HG03175 (cell line): ENCODE results near the gene SORBS1.
"Not testable (repeated sequence)": the region's sequence is repeated elsewhere in the genome, so short reads cannot be mapped to it uniquely, and the experiment has no call there.

Experiments used
- ATAC-seq: cut with Tn5 transposase; IDR thresholded peaks from one replicate; pipeline ENCODE4 v1.9.1; 2021; ENCODE audit warnings: mild to moderate bottlenecking, moderate library complexity; ENCODE audit not compliant: unreplicated experiment

Gene SORBS1

GRCh38 chr10:95496246-95496911 is 64.8 kb downstream of the SORBS1 start:
- no peak for ATAC-seq

DNA sequence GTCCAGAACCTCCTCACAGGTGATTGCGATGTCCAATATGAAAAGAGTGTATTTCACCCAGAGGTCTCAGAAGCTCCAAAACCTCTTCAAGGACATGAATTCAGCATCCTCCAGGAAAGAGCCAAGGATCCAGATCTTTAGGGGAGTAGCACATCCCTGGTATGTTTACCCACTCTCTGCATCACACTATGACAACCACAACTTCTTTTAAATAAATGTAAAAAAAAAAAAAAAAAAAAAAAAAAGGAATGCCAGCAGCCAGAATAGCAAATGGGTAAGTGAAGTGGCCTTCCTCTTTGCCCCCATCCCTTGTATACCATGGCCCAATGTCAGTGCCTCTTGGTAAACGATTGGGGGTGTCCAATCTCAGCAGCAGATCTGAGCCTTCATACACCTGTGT is 67.3 kb downstream of the SORBS1 start:
- ATAC-seq, result no peak

DNA sequence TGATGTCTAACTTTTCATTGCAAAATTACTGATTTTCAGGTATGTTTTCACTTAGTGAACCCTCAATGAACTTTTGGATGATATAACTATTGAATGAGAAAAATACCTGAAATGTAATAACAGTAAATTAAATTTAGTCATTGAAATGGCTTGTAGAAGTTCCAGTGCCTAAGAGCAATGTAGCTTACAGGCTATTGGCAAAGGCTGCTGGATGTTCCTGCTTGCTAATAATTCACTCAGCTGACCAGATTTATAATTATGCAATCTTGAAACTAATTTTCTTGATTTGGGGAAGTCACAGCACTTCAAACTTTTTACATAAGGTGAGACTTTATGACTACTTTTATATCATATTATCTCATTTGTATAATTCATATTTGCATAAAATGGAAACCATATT is 73.2 kb downstream of the SORBS1 start:
- ATAC-seq, result no peak

DNA sequence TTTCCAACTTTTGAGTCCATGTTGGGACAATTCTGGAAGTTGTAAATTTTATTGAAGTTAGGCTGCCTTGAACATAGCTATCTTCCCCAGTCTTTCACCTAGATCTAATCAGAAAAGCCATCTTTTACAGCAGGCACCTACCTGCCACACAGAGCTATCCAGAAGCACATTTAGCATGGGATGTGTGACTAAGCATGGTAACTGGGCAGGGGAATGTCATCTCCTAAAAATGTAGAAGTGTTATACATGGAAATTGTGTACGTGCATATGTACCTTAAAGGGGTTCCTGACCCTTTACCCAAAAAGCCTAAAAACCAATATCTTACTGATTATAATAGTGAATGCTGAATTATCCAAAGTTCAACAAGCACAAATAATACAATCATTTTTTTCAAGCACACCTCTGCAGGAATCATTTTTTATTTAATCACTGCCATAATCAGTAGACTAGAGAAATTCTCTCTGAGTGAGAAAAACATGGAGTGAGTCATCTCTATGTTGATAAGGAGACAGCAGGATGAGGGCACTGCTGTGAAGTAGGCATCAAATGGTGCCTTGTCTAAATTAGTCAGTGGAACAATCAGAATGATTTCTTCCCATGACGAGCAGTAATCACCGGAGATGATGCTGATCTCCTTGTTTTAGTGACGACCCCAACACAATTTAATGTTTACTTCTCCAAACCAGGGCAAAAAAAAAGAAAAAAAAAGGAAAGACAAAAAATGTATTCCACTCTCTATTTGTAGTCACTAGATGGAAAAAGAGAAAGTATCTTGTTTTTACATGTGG is 75.9 kb downstream of the SORBS1 start:
- ATAC-seq, result no peak

- ATAC-seq, result no peak
Measured at GRCh38 chr10:95482501-95483233, 78.5 kb downstream of the SORBS1 start.

GRCh38 chr10:95480901-95481491 is 80.2 kb downstream of the SORBS1 start:
- no peak for ATAC-seq

DNA sequence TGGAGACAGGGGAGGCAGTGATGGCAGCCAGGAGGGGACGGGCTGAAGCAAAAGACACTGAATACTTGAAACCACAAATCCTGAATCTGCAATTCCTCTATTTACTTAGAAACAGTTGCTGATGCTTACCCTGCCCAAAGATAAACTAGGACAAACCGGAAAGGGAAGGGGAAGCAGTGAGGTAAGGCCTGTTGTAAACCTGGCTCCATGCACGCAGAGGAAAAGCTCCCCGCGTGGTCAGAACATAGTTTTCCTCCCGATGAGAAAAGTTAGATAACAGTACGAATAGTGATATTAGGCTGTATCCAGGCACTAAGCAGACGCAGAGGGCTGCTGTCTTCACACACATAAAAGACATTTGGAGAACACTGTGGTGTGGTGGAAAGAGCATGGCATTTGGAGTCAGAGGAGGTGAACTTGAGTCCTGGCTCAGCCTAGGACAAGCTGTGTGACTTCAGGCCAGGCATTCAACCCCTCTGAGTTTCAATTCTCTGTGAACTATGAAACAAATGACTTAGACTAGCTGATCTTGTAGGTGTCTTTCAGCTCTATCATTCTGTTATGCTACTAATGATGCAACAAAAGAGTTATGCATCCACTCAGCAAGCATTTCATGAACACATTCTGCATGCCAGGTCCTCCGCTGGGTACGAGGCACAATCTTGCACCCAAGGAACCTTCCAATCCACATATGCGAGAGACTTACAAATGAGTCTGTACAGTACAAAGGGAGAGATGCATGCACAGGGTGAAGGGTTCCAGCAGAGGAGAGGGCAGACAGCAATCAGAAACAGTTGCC is 80.9 kb downstream of the SORBS1 start:
- ATAC-seq, result no peak

DNA sequence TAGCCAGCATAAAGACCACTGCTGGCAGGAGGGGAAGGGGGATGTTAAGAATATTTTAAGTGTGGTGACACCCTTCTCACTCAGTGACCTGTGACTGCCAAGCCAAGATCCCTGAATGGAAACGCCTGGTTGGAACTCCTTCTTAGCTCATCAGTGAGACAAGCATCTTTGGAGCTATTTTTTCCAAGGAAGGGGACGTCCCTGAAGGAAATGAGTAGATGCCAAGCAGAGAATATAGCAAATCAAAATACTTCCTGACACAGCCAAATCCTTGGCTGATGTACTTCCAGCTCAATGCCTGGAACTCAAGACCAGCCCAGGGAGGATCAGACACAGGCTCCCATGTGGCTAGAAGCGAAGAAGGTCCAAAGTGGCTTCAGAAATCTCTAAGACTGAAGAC is 82.2 kb downstream of the SORBS1 start:
- ATAC-seq, result no peak

DNA sequence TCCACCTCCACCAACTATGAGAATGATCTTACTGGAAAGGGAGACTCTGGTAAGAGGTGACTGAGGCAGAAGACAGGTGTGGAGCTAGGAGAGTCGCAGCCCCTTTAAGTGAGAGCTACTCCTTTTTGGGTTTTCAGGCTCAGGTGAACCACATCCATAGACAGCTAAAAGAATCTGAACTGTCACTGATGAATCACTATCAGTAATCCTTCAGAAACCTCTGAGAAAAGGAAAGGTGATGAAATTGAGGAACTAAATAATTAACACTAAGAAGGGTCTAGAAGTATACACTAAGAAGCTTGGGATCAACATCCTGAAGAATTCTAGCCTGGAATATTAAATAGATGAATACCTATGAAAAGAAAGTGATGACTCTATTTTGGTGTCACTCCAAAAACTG is 83.0 kb downstream of the SORBS1 start:
- ATAC-seq, result no peak

- ATAC-seq, result no peak
Measured at GRCh38 chr10:95477175-95477520, 84.0 kb downstream of the SORBS1 start.

DNA sequence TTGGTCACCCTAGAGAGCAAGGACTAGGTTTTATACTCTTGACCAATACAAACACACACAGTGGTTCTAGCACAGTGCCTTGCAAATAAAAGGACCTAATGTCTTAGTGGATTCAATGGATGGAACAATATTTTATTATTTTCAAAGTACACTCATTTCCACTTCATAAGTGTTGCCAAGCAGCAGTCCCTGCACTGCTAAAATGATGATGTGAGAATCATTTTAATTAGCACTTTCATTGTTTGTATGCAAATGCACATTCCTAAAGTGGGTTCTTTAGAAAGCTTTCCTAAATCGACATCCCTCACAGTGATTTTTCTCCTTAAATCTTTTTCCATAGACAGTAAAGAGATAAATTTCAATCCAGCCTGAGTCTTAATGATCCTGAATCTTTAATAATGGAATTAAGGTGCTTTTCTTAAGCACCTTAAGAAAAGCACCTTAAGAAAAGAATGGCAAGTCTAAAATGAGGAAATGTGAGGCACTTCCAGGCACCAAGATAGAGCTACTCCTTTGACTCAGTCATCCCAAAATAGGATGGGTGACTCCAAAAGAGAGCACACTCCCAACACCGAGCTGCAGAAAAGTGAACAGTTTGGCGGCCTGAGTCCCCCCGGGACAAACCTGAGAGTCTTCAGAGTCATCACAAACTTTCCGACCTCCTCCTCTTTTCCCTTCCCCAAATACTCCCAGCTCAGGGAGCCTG is 84.5 kb downstream of the SORBS1 start:
- no peak for ATAC-seq

DNA sequence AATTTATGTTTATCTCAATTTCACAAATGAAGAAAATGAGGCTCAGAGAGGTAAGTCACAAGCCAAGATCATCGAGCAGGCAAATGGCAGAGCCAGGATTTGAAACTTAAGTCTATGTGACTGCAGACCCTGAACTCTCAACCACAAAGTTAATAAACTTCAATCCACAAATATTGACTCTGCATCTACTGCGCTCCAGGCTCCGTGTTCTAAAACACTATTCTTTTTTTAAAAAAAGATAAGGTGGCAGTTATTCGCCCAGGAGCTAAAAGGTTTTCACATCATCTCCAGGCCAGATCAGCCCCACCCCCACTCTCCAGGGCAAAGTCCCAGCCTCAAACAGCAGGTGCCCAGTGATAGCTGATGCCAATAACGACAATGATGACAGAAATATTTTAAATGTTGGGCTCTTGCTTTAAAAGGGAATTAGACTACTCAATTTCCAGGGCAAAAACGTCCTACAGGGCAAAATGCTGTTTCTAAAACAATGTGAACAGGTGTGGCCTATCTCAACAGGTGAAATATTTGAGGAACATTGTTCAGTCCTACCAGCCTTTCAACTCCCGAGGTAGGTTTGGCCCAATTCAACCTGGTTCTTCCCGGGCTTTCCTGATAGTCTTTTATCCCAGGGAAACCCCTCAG is 85.2 kb downstream of the SORBS1 start:
- ATAC-seq, result no peak

DNA sequence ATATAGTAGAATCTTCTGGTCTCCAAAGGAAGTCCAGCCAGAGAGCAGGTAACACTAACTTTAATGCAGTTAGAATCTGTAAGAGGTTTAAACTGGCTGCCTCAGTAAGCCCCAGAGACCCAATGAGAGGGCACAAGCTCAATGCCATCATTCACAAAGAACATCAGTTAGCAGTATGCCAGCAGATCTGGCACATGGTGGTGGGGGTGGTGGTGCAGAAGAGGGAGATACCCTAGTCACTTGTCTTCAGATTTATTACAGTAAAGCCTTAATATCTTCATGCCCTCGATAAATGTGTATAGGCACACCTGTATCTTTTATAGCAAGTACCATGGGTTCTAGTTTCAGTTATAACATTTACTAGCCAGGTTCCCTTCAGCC is 86.2 kb downstream of the SORBS1 start:
- no peak for ATAC-seq

DNA sequence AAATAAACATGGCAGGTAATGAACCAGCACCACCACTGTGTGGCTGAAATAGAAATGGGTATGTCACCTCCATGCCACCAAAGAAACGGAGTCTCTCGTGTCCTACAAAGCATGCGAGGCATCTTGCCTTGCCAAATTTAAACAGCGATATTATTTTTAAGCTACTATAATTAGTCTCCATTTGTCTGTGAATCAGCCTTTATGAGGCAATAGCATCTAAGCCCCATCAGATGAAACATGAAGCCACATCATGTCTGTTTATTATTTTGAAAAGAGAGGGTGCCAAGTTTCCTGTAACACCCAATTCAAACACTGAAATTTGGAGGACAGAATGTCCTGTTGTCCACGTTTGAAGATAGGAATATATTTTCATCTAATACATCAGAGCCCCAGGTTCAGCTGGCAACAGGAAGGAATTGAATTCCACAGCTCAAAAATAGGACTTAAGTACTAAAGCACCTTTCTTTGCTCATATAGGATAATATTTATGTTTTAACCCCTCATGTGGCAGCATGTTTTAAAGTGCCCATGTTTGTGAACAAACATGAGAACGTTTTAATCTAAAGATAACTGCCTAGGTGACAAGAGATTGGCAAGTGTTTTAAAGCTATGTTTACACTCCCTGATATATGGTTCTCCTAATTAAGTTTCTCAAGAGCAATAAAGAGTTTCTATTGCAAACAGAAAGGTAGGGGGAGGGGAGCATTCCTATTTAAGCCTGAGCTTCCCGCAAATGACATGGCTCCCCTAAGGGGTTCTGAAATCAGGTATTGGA is 86.8 kb downstream of the SORBS1 start:
- ATAC-seq, result no peak

DNA sequence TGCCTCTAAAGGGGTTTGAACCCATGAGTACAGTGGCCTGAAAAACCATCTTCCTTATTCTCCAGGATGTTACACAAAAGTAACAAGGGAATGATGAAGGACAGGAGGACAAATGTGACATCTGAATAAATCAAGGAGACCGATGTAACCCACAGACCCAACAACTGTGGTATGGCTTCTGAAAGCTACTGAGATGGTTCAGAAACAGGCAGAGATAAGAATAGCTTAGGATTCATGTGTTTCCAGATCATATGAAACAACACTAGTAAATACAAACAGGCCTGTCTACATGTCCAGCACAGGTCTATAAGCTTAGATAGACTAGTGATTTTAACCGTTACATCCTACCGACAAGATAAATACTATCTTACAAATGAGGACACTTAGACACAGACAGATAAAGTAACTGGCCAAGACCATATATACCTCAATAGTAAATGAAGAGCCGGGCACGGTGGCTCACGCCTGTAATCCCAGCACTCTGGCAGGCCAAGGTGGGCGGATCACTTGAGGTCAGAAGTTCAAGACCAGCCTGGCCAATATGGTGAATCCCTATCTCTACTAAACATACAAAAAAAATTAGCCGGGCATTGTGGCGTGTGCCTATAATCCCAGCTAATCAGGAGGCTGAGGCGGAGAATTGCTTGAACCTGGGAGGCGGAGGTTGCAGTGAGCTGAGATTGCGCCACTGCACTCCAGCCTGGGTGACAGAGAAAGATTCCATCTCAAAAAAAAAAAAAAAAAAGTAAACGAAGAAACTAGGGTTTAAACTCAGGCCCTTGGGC is 88.7 kb downstream of the SORBS1 start:
- ATAC-seq, result no peak

GRCh38 chr10:95469676-95470075 is 91.5 kb downstream of the SORBS1 start:
- no peak for ATAC-seq

GRCh38 chr10:95469251-95469650 is 91.9 kb downstream of the SORBS1 start:
- ATAC-seq, result no peak

- not testable (repeated sequence) for ATAC-seq
Measured at GRCh38 chr10:95467642-95468041, 93.5 kb downstream of the SORBS1 start.
